Activated CD4-positive, alpha-beta T cell treated with anti-CD3 and anti-CD28 coated beads for 48 hours (primary cell): ENCODE results near the gene APOA1.

Experiments
- DNase-seq: peaks from one replicate; pipeline ENCODE4 v3.0.0-alpha.2; 2020

The APOA1 gene

GRCh38 chr11:116786966-116787365 lies 50.5 kb downstream of the APOA1 start:
- DNase-seq, result no peak

- DNase-seq, result no peak
These were observed 51.1 kb downstream of the APOA1 start for GRCh38 chr11:116786326-116786725.
